Neural cell (in vitro differentiated cells): Measurements from ENCODE around the gene UVRAG.

Experiments used
- CTCF ChIP-seq: fragments of 450-650 bp; IDR thresholded peaks from 2 replicates; pipeline ENCODE4 v1.5.1; 2014; ENCODE audit warnings: antibody characterized with exemption, mild to moderate bottlenecking, moderate library complexity; ENCODE audit not compliant: poor library complexity, severe bottlenecking
- EP300 ChIP-seq: fragments of 450-650 bp; conservative IDR thresholded peaks from 2 replicates; pipeline ENCODE4 v1.6.1; 2014; ENCODE audit warnings: antibody characterized with exemption, mild to moderate bottlenecking, moderate library complexity; ENCODE audit not compliant: poor library complexity, severe bottlenecking
- EZH2 ChIP-seq: fragments of 200-600, 300-800 bp; shearing (Covaris generic), sonication (generic); IDR thresholded peaks from 2 replicates; pipeline ENCODE4 v1.6.1; 2014; ENCODE audit warnings: antibody characterized with exemption, low read length, borderline replicate concordance, mild to moderate bottlenecking; ENCODE audit not compliant: insufficient read depth, poor library complexity, severe bottlenecking
- RAD21 ChIP-seq: fragments of 450-650 bp; conservative IDR thresholded peaks from 2 replicates; pipeline ENCODE4 v1.6.1; 2014; ENCODE audit warnings: antibody characterized with exemption, mild to moderate bottlenecking, moderate library complexity
- TAF1 ChIP-seq: IDR thresholded peaks from 2 replicates; pipeline ENCODE4 v1.6.1; 2012; ENCODE audit warnings: low read depth

- TF ChIP-seq EP300 (peak; percentile 54), RAD21 (peak; percentile 2), TAF1 (peak; percentile 83), CTCF (peak; percentile 35), EZH2 (no peak)
Observed at GRCh38 chr11:75814677-75815344, at the start of gene UVRAG.
